Measurements from ENCODE around the gene FHIP1A.

The FHIP1A gene

GRCh38 chr4:151408630-151409469 lies at the start of gene FHIP1A:
Gene FHIP1A, plus strand, starts transcription at chr4:151409176. Its CDS starts 157,084 bp downstream, at chr4:151566260.
- Histone ChIP-seq H3K36me3 (ENCODE audit: control insufficient read depth in 2 of 2, insufficient read depth in 1 of 2, low read length in 2 of 2) (no peaks in the 10 kb centered on the region), H3K9me3 (ENCODE audit: control insufficient read depth, insufficient read depth, low read depth, low read length) (no peaks in the 10 kb centered on the region), H3K4me3 (ENCODE audit: low read depth, low read length) (peak within 1 kb of the TSS; percentile 56), H3K4me1 (ENCODE audit: control insufficient read depth, insufficient read depth, low read length) (0 out of 2 replicates have a peak, but pooled peaks cover 2% of the 10 kb centered on the region), H3K27ac (ENCODE audit: extremely low read depth, low read depth, low read length) (peak within 1 kb of the TSS; percentile 82)
- POLR2A ChIA-PET: interaction anchor here (1.2 kb wide), 1 partner anchor 132 kb away, joined by 3 read pairs; no protein-coding TSS in a partner anchor
- CTCF ChIA-PET: no interaction called here
- peak; percentile 78 for TF ChIP-seq ZNF423 (tag by site-specific recombination; IDR thresholded peaks at IDR 0.05)
- TF ChIP-seq ZSCAN16 (tag by site-specific recombination; IDR thresholded peaks at IDR 0.05): 0 out of 2 replicates have a peak, but pooled peaks have one; percentile 19
- TF ChIP-seq ZSCAN4 (tag by site-specific recombination; IDR thresholded peaks at IDR 0.05): no peak
- TF ChIP-seq ZNF610 (tag by site-specific recombination; IDR thresholded peaks at IDR 0.05; ENCODE audit: borderline replicate concordance): peak; percentile 38; the same call in 1 of the 2 replicates
- TF ChIP-seq ZNF529 (tag by site-specific recombination; IDR thresholded peaks at IDR 0.05; ENCODE audit: insufficient replicate concordance): no peak
- 0 out of 2 replicates have a peak, but pooled peaks have one; percentile 10 for TF ChIP-seq PRDM4 (tag by site-specific recombination; IDR thresholded peaks at IDR 0.05)
- peak; percentile 69 for TF ChIP-seq ZBTB26 (tag by site-specific recombination; optimal IDR thresholded peaks at IDR 0.05)
- TF ChIP-seq ZBTB49 (tag by site-specific recombination; IDR thresholded peaks at IDR 0.05; ENCODE audit: low read depth): no peak
- TF ChIP-seq ZNF600 (tag by site-specific recombination; IDR thresholded peaks at IDR 0.05): peak; percentile 65
- TF ChIP-seq ZNF660 (tag by site-specific recombination; IDR thresholded peaks at IDR 0.05): 0 out of 2 replicates have a peak, but pooled peaks have one; percentile 34
- peak; percentile 29; the same call in 1 of the 2 replicates for TF ChIP-seq SP3 (tag by site-specific recombination; IDR thresholded peaks at IDR 0.05)
- TF ChIP-seq ZNF2 (tag by site-specific recombination; IDR thresholded peaks at IDR 0.05): peak; percentile 37; the same call in 1 of the 2 replicates
- TF ChIP-seq ZNF843 (tag by site-specific recombination; IDR thresholded peaks at IDR 0.05): peak; percentile 13; the same call in 1 of the 2 replicates
- TF ChIP-seq ZXDB (tag by site-specific recombination; IDR thresholded peaks at IDR 0.05): peak; percentile 38
- TF ChIP-seq ZBTB17 (tag by site-specific recombination; IDR thresholded peaks at IDR 0.05): peak; percentile 92
- TF ChIP-seq ZNF18 (tag by site-specific recombination; IDR thresholded peaks at IDR 0.05): peak; percentile 88
- peak; percentile 61 for TF ChIP-seq PATZ1 (tag by site-specific recombination; IDR thresholded peaks at IDR 0.05)
- TF ChIP-seq KLF10 (tag by site-specific recombination; IDR thresholded peaks at IDR 0.05): 0 out of 2 replicates have a peak, but pooled peaks have one; percentile 75
- TF ChIP-seq ZFP41 (tag by site-specific recombination; IDR thresholded peaks at IDR 0.05; ENCODE audit: borderline replicate concordance): no peak
- peak; percentile 68 for TF ChIP-seq ZSCAN30 (tag by site-specific recombination; IDR thresholded peaks at IDR 0.05)
- TF ChIP-seq YY1 (tag by site-specific recombination; IDR thresholded peaks at IDR 0.05): no peak
- 0 out of 2 replicates have a peak, but pooled peaks have one; percentile 20 for TF ChIP-seq SP7 (tag by site-specific recombination; IDR thresholded peaks at IDR 0.05)
- no peak for TF ChIP-seq EGR2 (tag by site-specific recombination; IDR thresholded peaks at IDR 0.05; ENCODE audit: low read depth)
- TF ChIP-seq ZBTB6 (tag by site-specific recombination; IDR thresholded peaks at IDR 0.05): peak; percentile 16; the same call in 1 of the 2 replicates
